ENCODE data around the gene DDC. TPM values are rescaled to one million over a fixed set of nuclear protein-coding genes. Genes with fewer than 3 reads are reported as not detected.
"Not testable (repeated sequence)": the region's sequence is repeated elsewhere in the genome, so short reads cannot be mapped to it uniquely, and the experiment has no call there.

The DDC gene
- total RNA-seq, 1 donor from 2014 or later, result 3.8 TPM

- Mint-ChIP-seq H3K9me3 (ENCODE audit: unreplicated experiment) (peaks cover 4% of the 10 kb centered on the region), H3K27ac (ENCODE audit: unreplicated experiment) (no peak overlapping the region), H3K36me3 (ENCODE audit: unreplicated experiment) (no peaks in the 10 kb centered on the region), H3K4me3 (ENCODE audit: unreplicated experiment) (no peak overlapping the region), H3K4me1 (ENCODE audit: low read depth, unreplicated experiment) (peaks cover 28% of the 10 kb centered on the region), H3K27me3 (ENCODE audit: unreplicated experiment) (peaks cover 6% of the 10 kb centered on the region)
- DNase-seq, result no peak
- no peak for TF ChIP-seq CTCF (IDR thresholded peaks at IDR 0.05; ENCODE audit: partially characterized antibody, unreplicated experiment)
Observed at GRCh38 chr7:50538478-50538877, 26.7 kb downstream of the DDC start.

- no peak overlapping the region for H3K4me3 Mint-ChIP-seq (ENCODE audit: unreplicated experiment)
- H3K36me3 Mint-ChIP-seq (ENCODE audit: unreplicated experiment), result no peaks in the 10 kb centered on the region
- peaks cover 28% of the 10 kb centered on the region for H3K4me1 Mint-ChIP-seq (ENCODE audit: low read depth, unreplicated experiment)
- H3K9me3 Mint-ChIP-seq (ENCODE audit: unreplicated experiment), result peaks cover 6% of the 10 kb centered on the region
- DNase-seq, result no peak
- TF ChIP-seq CTCF (IDR thresholded peaks at IDR 0.05; ENCODE audit: partially characterized antibody, unreplicated experiment), result no peak
- H3K27ac Mint-ChIP-seq (ENCODE audit: unreplicated experiment), result no peak overlapping the region
- peaks cover 8% of the 10 kb centered on the region for H3K27me3 Mint-ChIP-seq (ENCODE audit: unreplicated experiment)
Observed at GRCh38 chr7:50537417-50537816, 27.8 kb downstream of the DDC start.

- not testable (repeated sequence) for DNase-seq; H3K4me3 Mint-ChIP-seq (ENCODE audit: unreplicated experiment); H3K36me3 Mint-ChIP-seq (ENCODE audit: unreplicated experiment)
- Mint-ChIP-seq H3K27me3 (ENCODE audit: unreplicated experiment) (peaks cover 17% of the 10 kb centered on the region), H3K4me1 (ENCODE audit: low read depth, unreplicated experiment) (peaks cover 36% of the 10 kb centered on the region), H3K27ac (ENCODE audit: unreplicated experiment) (peak overlapping the region; percentile 87), H3K9me3 (ENCODE audit: unreplicated experiment) (peaks cover 24% of the 10 kb centered on the region)
Observed at GRCh38 chr7:50535291-50535711, 29.9 kb downstream of the DDC start.

- Mint-ChIP-seq H3K27me3 (ENCODE audit: unreplicated experiment) (peaks cover 17% of the 10 kb centered on the region), H3K36me3 (ENCODE audit: unreplicated experiment) (no peaks in the 10 kb centered on the region), H3K4me3 (ENCODE audit: unreplicated experiment) (no peak overlapping the region), H3K27ac (ENCODE audit: unreplicated experiment) (peak overlapping the region; percentile 87), H3K9me3 (ENCODE audit: unreplicated experiment) (peaks cover 24% of the 10 kb centered on the region), H3K4me1 (ENCODE audit: low read depth, unreplicated experiment) (peaks cover 34% of the 10 kb centered on the region)
- DNase-seq, result peak; percentile 46
- TF ChIP-seq CTCF (IDR thresholded peaks at IDR 0.05; ENCODE audit: partially characterized antibody, unreplicated experiment), result no peak
Observed at GRCh38 chr7:50534690-50535290, 30.4 kb downstream of the DDC start.

- Mint-ChIP-seq H3K36me3 (ENCODE audit: unreplicated experiment) (no peaks in the 10 kb centered on the region), H3K4me3 (ENCODE audit: unreplicated experiment) (no peak overlapping the region), H3K4me1 (ENCODE audit: low read depth, unreplicated experiment) (peaks cover 34% of the 10 kb centered on the region), H3K27ac (ENCODE audit: unreplicated experiment) (peak overlapping the region; percentile 87), H3K9me3 (ENCODE audit: unreplicated experiment) (peaks cover 24% of the 10 kb centered on the region), H3K27me3 (ENCODE audit: unreplicated experiment) (peaks cover 17% of the 10 kb centered on the region)
- no peak for TF ChIP-seq CTCF (IDR thresholded peaks at IDR 0.05; ENCODE audit: partially characterized antibody, unreplicated experiment)
- DNase-seq, result no peak
Observed at GRCh38 chr7:50533866-50534265, 31.3 kb downstream of the DDC start.

Measured in glutamatergic neuron (in vitro differentiated cells).